Measurements from ENCODE around the gene SEC14L5.

The SEC14L5 gene

DNA sequence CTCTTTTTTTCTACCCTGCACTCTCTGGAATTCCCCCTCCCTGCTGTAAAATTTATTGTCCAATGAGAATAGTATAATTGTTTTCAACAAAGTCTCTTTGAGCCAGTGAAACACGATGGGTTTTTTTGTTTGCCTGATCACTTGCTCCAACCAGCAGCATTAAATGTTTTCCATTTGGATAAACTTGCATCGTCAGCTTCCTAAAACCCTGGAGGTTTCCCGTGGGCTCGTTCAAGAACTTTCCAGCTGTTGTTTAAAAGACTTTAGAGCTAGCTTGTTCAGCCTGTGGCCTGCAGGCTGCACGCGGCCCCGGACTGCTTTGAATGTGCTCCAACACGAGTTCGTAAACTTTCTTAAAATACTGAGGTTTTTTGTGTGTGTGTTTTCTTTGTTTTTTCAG is 60.7 kb downstream of the SEC14L5 start (continued):
- TF ChIP-seq, protein P1, sequence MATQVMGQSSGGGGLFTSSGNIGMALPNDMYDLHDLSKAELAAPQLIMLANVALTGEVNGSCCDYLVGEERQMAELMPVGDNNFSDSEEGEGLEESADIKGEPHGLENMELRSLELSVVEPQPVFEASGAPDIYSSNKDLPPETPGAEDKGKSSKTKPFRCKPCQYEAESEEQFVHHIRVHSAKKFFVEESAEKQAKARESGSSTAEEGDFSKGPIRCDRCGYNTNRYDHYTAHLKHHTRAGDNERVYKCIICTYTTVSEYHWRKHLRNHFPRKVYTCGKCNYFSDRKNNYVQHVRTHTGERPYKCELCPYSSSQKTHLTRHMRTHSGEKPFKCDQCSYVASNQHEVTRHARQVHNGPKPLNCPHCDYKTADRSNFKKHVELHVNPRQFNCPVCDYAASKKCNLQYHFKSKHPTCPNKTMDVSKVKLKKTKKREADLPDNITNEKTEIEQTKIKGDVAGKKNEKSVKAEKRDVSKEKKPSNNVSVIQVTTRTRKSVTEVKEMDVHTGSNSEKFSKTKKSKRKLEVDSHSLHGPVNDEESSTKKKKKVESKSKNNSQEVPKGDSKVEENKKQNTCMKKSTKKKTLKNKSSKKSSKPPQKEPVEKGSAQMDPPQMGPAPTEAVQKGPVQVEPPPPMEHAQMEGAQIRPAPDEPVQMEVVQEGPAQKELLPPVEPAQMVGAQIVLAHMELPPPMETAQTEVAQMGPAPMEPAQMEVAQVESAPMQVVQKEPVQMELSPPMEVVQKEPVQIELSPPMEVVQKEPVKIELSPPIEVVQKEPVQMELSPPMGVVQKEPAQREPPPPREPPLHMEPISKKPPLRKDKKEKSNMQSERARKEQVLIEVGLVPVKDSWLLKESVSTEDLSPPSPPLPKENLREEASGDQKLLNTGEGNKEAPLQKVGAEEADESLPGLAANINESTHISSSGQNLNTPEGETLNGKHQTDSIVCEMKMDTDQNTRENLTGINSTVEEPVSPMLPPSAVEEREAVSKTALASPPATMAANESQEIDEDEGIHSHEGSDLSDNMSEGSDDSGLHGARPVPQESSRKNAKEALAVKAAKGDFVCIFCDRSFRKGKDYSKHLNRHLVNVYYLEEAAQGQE (tag by site-specific recombination; IDR thresholded peaks at IDR 0.05) = no peak
- TF ChIP-seq, protein P2, sequence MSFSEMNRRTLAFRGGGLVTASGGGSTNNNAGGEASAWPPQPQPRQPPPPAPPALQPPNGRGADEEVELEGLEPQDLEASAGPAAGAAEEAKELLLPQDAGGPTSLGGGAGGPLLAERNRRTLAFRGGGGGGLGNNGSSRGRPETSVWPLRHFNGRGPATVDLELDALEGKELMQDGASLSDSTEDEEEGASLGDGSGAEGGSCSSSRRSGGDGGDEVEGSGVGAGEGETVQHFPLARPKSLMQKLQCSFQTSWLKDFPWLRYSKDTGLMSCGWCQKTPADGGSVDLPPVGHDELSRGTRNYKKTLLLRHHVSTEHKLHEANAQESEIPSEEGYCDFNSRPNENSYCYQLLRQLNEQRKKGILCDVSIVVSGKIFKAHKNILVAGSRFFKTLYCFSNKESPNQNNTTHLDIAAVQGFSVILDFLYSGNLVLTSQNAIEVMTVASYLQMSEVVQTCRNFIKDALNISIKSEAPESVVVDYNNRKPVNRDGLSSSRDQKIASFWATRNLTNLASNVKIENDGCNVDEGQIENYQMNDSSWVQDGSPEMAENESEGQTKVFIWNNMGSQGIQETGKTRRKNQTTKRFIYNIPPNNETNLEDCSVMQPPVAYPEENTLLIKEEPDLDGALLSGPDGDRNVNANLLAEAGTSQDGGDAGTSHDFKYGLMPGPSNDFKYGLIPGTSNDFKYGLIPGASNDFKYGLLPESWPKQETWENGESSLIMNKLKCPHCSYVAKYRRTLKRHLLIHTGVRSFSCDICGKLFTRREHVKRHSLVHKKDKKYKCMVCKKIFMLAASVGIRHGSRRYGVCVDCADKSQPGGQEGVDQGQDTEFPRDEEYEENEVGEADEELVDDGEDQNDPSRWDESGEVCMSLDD (tag by site-specific recombination; IDR thresholded peaks at IDR 0.05) = no peak
- TF ChIP-seq ZNF677 (tag by site-specific recombination; IDR thresholded peaks at IDR 0.05) = no peak
- TF ChIP-seq ZNF768 (tag by site-specific recombination; IDR thresholded peaks at IDR 0.05) = no peak
- no peak for TF ChIP-seq ZEB2 (tag by site-specific recombination; IDR thresholded peaks at IDR 0.05)
- TF ChIP-seq ZNF292 (tag by site-specific recombination; IDR thresholded peaks at IDR 0.05; ENCODE audit: borderline replicate concordance, low read depth) = no peak
- TF ChIP-seq ZNF366 (tag by site-specific recombination; conservative IDR thresholded peaks at IDR 0.05) = no peak
- TF ChIP-seq, protein P3, sequence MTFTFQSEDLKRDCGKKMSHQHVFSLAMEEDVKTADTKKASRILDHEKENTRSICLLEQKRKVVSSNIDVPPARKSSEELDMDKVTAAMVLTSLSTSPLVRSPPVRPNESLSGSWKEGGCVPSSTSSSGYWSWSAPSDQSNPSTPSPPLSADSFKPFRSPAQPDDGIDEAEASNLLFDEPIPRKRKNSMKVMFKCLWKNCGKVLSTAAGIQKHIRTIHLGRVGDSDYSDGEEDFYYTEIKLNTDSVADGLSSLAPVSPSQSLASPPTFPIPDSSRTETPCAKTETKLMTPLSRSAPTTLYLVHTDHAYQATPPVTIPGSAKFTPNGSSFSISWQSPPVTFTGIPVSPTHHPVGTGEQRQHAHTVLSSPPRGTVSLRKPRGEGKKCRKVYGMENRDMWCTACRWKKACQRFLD (tag by site-specific recombination; IDR thresholded peaks at IDR 0.05) = no peak
- TF ChIP-seq BCL11B (tag by site-specific recombination; IDR thresholded peaks at IDR 0.05; ENCODE audit: low read depth) = no peak
- no peak for TF ChIP-seq ZNF560 (tag by site-specific recombination; IDR thresholded peaks at IDR 0.05; ENCODE audit: borderline replicate concordance)
- TF ChIP-seq, protein P4, sequence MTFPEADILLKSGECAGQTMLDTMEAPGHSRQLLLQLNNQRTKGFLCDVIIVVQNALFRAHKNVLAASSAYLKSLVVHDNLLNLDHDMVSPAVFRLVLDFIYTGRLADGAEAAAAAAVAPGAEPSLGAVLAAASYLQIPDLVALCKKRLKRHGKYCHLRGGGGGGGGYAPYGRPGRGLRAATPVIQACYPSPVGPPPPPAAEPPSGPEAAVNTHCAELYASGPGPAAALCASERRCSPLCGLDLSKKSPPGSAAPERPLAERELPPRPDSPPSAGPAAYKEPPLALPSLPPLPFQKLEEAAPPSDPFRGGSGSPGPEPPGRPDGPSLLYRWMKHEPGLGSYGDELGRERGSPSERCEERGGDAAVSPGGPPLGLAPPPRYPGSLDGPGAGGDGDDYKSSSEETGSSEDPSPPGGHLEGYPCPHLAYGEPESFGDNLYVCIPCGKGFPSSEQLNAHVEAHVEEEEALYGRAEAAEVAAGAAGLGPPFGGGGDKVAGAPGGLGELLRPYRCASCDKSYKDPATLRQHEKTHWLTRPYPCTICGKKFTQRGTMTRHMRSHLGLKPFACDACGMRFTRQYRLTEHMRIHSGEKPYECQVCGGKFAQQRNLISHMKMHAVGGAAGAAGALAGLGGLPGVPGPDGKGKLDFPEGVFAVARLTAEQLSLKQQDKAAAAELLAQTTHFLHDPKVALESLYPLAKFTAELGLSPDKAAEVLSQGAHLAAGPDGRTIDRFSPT (tag by site-specific recombination; IDR thresholded peaks at IDR 0.05) = no peak

DNA sequence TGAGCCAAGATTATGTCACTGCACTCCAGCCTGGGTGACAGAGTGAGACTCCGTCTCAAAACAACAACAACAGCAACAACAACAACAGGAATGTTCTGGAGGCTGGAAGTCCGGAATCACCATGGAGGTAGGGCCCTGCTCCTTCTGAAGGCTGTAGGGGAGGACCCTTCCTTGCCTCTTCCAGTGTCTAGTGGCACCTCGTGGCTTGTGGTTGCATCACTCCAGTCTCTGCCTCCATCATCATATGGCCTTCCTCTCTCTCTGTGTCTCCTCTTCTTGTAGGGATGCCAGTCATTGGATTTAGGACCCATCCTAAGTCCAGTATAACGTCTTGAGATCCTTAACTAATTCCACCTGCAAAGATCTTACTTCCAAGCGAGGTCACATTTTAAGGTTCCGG is 61.6 kb downstream of the SEC14L5 start:
- ChIA-PET CTCF (interaction anchor here (0.7 kb wide), 1 partner anchor 201 kb away, joined by 3 read pairs; no protein-coding TSS in a partner anchor), POLR2A (interaction anchor here (0.5 kb wide), 1 partner anchor 432 kb away, joined by 5 read pairs; no protein-coding TSS in a partner anchor)
- Histone ChIP-seq H3K9me3 (ENCODE audit: control insufficient read depth, insufficient read depth, low read depth, low read length) (no peaks in the 10 kb centered on the region), H3K4me1 (ENCODE audit: control insufficient read depth, insufficient read depth, low read length) (no peaks in the 10 kb centered on the region), H3K36me3 (ENCODE audit: control insufficient read depth in 2 of 2, insufficient read depth in 1 of 2, low read length in 2 of 2) (no peaks in the 10 kb centered on the region), H3K4me3 (ENCODE audit: low read depth, low read length) (no peak overlapping the region), H3K27ac (ENCODE audit: extremely low read depth, low read depth, low read length) (no peak overlapping the region)
- TF ChIP-seq, protein P5, sequence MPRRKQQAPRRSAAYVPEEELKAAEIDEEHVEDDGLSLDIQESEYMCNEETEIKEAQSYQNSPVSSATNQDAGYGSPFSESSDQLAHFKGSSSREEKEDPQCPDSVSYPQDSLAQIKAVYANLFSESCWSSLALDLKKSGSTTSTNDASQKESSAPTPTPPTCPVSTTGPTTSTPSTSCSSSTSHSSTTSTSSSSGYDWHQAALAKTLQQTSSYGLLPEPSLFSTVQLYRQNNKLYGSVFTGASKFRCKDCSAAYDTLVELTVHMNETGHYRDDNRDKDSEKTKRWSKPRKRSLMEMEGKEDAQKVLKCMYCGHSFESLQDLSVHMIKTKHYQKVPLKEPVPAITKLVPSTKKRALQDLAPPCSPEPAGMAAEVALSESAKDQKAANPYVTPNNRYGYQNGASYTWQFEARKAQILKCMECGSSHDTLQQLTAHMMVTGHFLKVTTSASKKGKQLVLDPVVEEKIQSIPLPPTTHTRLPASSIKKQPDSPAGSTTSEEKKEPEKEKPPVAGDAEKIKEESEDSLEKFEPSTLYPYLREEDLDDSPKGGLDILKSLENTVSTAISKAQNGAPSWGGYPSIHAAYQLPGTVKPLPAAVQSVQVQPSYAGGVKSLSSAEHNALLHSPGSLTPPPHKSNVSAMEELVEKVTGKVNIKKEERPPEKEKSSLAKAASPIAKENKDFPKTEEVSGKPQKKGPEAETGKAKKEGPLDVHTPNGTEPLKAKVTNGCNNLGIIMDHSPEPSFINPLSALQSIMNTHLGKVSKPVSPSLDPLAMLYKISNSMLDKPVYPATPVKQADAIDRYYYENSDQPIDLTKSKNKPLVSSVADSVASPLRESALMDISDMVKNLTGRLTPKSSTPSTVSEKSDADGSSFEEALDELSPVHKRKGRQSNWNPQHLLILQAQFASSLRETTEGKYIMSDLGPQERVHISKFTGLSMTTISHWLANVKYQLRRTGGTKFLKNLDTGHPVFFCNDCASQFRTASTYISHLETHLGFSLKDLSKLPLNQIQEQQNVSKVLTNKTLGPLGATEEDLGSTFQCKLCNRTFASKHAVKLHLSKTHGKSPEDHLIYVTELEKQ (tag by site-specific recombination; IDR thresholded peaks at IDR 0.05; ENCODE audit: borderline replicate concordance) = no peak
- TF ChIP-seq ZNF48 (tag by site-specific recombination; IDR thresholded peaks at IDR 0.05) (no peak), ZNF155 (tag by site-specific recombination; IDR thresholded peaks at IDR 0.05) (no peak)
- TF ChIP-seq, protein P6, sequence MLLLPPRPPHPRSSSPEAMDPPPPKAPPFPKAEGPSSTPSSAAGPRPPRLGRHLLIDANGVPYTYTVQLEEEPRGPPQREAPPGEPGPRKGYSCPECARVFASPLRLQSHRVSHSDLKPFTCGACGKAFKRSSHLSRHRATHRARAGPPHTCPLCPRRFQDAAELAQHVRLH (tag by site-specific recombination; IDR thresholded peaks at IDR 0.05) = no peak

Data from HEK293 (cell line).